ENCODE data around the gene OR4D9. TPM values are rescaled to one million over a fixed set of nuclear protein-coding genes. Genes with fewer than 3 reads are reported as not detected.
"Not testable (repeated sequence)": the region's sequence is repeated elsewhere in the genome, so short reads cannot be mapped to it uniquely, and the experiment has no call there.

OR4D9 gene
- total and polyA plus RNA-seq, 2 of the 8 experiments (the other 6 are each of a cell fraction or from before 2014, with no cell fraction given) = not detected

DNA sequence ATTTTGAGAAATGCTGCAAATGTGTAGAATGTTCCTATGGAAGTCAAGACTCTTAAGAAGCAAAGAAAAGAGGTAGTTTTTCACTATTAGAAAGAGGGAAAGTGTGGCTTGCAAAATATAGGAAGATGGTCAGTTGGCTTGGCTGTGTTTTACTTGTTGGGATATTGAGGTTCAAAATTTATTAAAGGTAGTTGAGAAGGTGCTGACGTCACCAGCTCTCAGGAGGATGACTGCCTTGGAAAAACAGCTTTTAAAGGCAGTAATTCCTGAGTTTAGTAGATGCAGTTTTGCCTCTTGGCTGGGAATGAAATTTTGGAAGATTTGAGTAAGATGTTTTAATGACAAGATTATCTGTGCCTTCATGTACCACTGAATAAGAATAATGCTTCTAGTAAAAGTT lies 336 bp downstream of the OR4D9 start (continued):
- TF ChIP-seq FOSL1 (IDR thresholded peaks at IDR 0.05; ENCODE audit: insufficient read depth, low read depth, low read length) (no peak), JUND (IDR thresholded peaks at IDR 0.05; ENCODE audit: low read length) (no peak), CBX5 (IDR thresholded peaks at IDR 0.05; ENCODE audit: low read depth, low read length) (no peak), TBP (IDR thresholded peaks at IDR 0.05; ENCODE audit: low read depth, low read length) (no peak), CTBP2 (IDR thresholded peaks at IDR 0.05; ENCODE audit: borderline replicate concordance, insufficient read depth, insufficient read length, low read length) (no peak), RFX5 (IDR thresholded peaks at IDR 0.05; ENCODE audit: borderline replicate concordance, low read depth, low read length) (no peak), CHD2 (IDR thresholded peaks at IDR 0.05; ENCODE audit: low read length) (no peak), SP4 (IDR thresholded peaks at IDR 0.05; ENCODE audit: low read length) (no peak)
- TF ChIP-seq, protein P1, sequence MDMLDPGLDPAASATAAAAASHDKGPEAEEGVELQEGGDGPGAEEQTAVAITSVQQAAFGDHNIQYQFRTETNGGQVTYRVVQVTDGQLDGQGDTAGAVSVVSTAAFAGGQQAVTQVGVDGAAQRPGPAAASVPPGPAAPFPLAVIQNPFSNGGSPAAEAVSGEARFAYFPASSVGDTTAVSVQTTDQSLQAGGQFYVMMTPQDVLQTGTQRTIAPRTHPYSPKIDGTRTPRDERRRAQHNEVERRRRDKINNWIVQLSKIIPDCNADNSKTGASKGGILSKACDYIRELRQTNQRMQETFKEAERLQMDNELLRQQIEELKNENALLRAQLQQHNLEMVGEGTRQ (IDR thresholded peaks at IDR 0.05; ENCODE audit: low read length) = no peak

GRCh38 chr11:59520139-59520538 lies 8.8 kb downstream of the OR4D9 start:
- DNase-seq (ENCODE audit: low read depth in 1 of 2, low spot score in 2 of 2); H2BK20ac ChIP-seq (ENCODE audit: low read length); H3K4ac ChIP-seq (replicated peaks; ENCODE audit: insufficient read length, low read depth, low read length); H4K5ac ChIP-seq (ENCODE audit: insufficient read length, low read depth, low read length); H3K9ac ChIP-seq (replicated peaks in 1 of 4; ENCODE audit: extremely low read depth in 1 of 4, low read depth in 3 of 4, low read length in 3 of 4); H2BK12ac ChIP-seq (ENCODE audit: low read depth, low read length); H3K18ac ChIP-seq (ENCODE audit: extremely low read depth, low read length); H2BK120ac ChIP-seq (replicated peaks; ENCODE audit: low read depth, low read length); FAIRE-seq; H3K56ac ChIP-seq (replicated peaks; ENCODE audit: insufficient read length, low read depth, low read length); H2AFZ ChIP-seq (ENCODE audit: low read length); H3K36me3 ChIP-seq (ENCODE audit: control insufficient read depth in 2 of 4, insufficient read depth in 4 of 4, low read length in 3 of 4); H4K20me1 ChIP-seq (replicated peaks in 1 of 2; ENCODE audit: control insufficient read depth in 1 of 2, insufficient read depth in 2 of 2, low read length in 2 of 2); H3K4me3 ChIP-seq (ENCODE audit: extremely low read depth in 1 of 4, insufficient read depth in 2 of 4, low read depth in 3 of 4, low read length in 4 of 4); H4K91ac ChIP-seq (replicated peaks; ENCODE audit: insufficient read length, low read length); H3K4me2 ChIP-seq (ENCODE audit: insufficient read depth in 1 of 2, low read depth in 2 of 2, low read length in 2 of 2); H3K79me2 ChIP-seq (ENCODE audit: control insufficient read depth in 1 of 2, insufficient read depth in 2 of 2, low read length in 2 of 2); H2BK15ac ChIP-seq (ENCODE audit: low read length); H3K27me3 ChIP-seq (replicated peaks in 1 of 4; ENCODE audit: control insufficient read depth in 3 of 4, extremely low read depth in 1 of 4, insufficient read depth in 3 of 4, low read length in 3 of 4); H4K8ac ChIP-seq (ENCODE audit: extremely low read depth, insufficient read depth, low read length); H3K4me1 ChIP-seq (replicated peaks in 1 of 4; ENCODE audit: control insufficient read depth in 3 of 4, insufficient read depth in 4 of 4, low read length in 3 of 4); H2BK5ac ChIP-seq (ENCODE audit: low read depth, low read length); H3K27ac ChIP-seq (ENCODE audit: low read depth, low read length); H3K23ac ChIP-seq (ENCODE audit: insufficient read length); H3K14ac ChIP-seq (ENCODE audit: insufficient read length); H3K79me1 ChIP-seq (ENCODE audit: low read depth, low read length); H3K23me2 ChIP-seq (ENCODE audit: low read depth, low read length); H3K9me3 ChIP-seq (ENCODE audit: insufficient read depth in 2 of 2, low read depth in 1 of 2, low read length in 1 of 2); H2AK5ac ChIP-seq (ENCODE audit: low read depth, low read length); POLR2A ChIA-PET (ENCODE audit: partially characterized antibody): not testable (repeated sequence)
- CTCF ChIA-PET (ENCODE audit: partially characterized antibody) = interaction anchor here (1.1 to 1.3 kb wide), 4 partner anchors 8 to 338 kb away, joined by 3 read pairs; no protein-coding TSS in a partner anchor
- 100% methylated on average over 1 of the region's 2 CpGs; no CpG with 5 or more reads in 1 of the 2 experiments for WGBS, 2 experiments (ENCODE audit: extremely low coverage in 1 of 2, insufficient coverage in 1 of 2, insufficient read length in 1 of 2, insufficient replicate concordance in 2 of 2, low coverage in 1 of 2, low lambda C conversion rate in 2 of 2, missing lambda C conversion rate in 1 of 2)

All from H1 (cell line).